GM23338 (cell line): ENCODE results near the gene ELL2.

Experiments used
- CTCF ChIP-seq, 2 experiments: fragments of 200-600 bp in 1 of 2; sonication (generic) in 1 of 2; conservative IDR thresholded peaks; 2 replicates each; pipeline versions ENCODE4 v1.5.1 to v1.6.1; 2016 to 2017; ENCODE audit warnings: antibody characterized with exemption in 2 of 2, low read depth in 2 of 2, mild to moderate bottlenecking in 2 of 2, moderate library complexity in 1 of 2
- EZH2 ChIP-seq: fragments of 200-600 bp; sonication (generic); IDR thresholded peaks from one replicate; pipeline ENCODE4 v1.8.0; 2017; ENCODE audit warnings: antibody characterized with exemption, mild to moderate bottlenecking, low read depth; ENCODE audit not compliant: unreplicated experiment
- EZH2phosphoT487 ChIP-seq: fragments of 200-600 bp; sonication (generic); IDR thresholded peaks from one replicate; pipeline ENCODE4 v1.8.1; 2018; ENCODE audit warnings: antibody characterized with exemption; ENCODE audit not compliant: unreplicated experiment
- JUNB ChIP-seq: IDR thresholded peaks from one replicate; pipeline ENCODE4 v1.6.1; 2016; ENCODE audit warnings: antibody characterized with exemption; ENCODE audit not compliant: unreplicated experiment
- ZNF462 ChIP-seq: fragments of 250-450 bp; sonication (Bioruptor Pico); IDR thresholded peaks from 2 replicates; pipeline ENCODE4 v1.5.0; 2020; ENCODE audit warnings: mild to moderate bottlenecking, moderate library complexity

GRCh38 chr5:95975703-95976102, 14.1 kb upstream of the ELL2 start:
- no peak for TF ChIP-seq CTCF (conservative IDR thresholded peaks at IDR 0.05; ENCODE audit: low read depth in 2 of 2)
- TF ChIP-seq ZNF462 = no peak
- TF ChIP-seq EZH2phosphoT487 = no peak
- TF ChIP-seq JUNB = no peak
- no peak for TF ChIP-seq EZH2
